ENCODE data around the gene CCDC12. TPM values are rescaled to one million over a fixed set of nuclear protein-coding genes. Genes with fewer than 3 reads are reported as not detected.

Gene CCDC12
- total and polyA plus RNA-seq, 2 donors (not counting 1 experiment from before 2014, with no cell fraction given): 84.0 to 97.3 TPM

DNA sequence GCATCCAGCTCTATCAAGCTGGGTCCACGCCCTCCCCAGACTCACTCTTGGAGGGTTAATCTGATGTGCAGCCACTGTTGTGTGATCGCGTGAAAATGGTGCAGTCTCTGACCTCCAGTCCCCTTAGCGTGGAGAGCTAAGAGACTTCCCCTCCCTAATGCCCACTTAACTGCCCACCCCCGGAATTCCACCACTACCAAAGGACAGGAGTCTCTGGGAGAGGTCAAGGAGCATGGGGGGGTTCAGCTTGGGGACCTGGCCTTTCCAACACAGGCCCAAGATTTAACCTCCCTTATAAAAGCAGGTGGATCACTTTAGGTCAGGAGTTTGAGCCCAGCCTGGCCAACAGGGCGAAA lies 48.8 kb downstream of the CCDC12 start:
- no peaks in the 10 kb centered on the region for H3K27me3 ChIP-seq (replicated peaks in 1 of 4; ENCODE audit: control extremely low read depth in 1 of 4, control insufficient read depth in 3 of 4, insufficient read depth in 4 of 4, low read length in 3 of 4)
- H3K4me1 ChIP-seq (ENCODE audit: control insufficient read depth in 2 of 2, insufficient read depth in 2 of 2, low read length in 2 of 2): peaks cover 96 to 99% of the 10 kb centered on the region in 2 donors
- no peak for TF ChIP-seq EZH2 (IDR thresholded peaks at IDR 0.05; ENCODE audit: borderline replicate concordance, insufficient read depth, low read depth, low read length, poor library complexity, severe bottlenecking)
- TF ChIP-seq, protein P1, sequence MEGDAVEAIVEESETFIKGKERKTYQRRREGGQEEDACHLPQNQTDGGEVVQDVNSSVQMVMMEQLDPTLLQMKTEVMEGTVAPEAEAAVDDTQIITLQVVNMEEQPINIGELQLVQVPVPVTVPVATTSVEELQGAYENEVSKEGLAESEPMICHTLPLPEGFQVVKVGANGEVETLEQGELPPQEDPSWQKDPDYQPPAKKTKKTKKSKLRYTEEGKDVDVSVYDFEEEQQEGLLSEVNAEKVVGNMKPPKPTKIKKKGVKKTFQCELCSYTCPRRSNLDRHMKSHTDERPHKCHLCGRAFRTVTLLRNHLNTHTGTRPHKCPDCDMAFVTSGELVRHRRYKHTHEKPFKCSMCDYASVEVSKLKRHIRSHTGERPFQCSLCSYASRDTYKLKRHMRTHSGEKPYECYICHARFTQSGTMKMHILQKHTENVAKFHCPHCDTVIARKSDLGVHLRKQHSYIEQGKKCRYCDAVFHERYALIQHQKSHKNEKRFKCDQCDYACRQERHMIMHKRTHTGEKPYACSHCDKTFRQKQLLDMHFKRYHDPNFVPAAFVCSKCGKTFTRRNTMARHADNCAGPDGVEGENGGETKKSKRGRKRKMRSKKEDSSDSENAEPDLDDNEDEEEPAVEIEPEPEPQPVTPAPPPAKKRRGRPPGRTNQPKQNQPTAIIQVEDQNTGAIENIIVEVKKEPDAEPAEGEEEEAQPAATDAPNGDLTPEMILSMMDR (IDR thresholded peaks at IDR 0.05): no peak
- ATAC-seq (ENCODE audit: low read depth) (peak; percentile 7), DNase-seq (no peak)
- H3K9ac ChIP-seq (ENCODE audit: low read length): peak overlapping the region; percentile 61
- H3K4me2 ChIP-seq (replicated peaks; ENCODE audit: low read depth, low read length, poor library complexity, severe bottlenecking): peak overlapping the region; percentile 89
- H4K20me1 ChIP-seq (ENCODE audit: control insufficient read depth, insufficient read depth, low read length, poor library complexity, severe bottlenecking): peaks cover 15% of the 10 kb centered on the region
- Mint-ChIP-seq H3K4me1 (peaks cover 93% of the 10 kb centered on the region), H3K27ac (peak overlapping the region; percentile 86), H3K9me3 (ENCODE audit: insufficient read depth) (peaks cover 3% of the 10 kb centered on the region), H3K4me3 (peak overlapping the region; percentile 79), H3K27me3 (no peaks in the 10 kb centered on the region)
- peak overlapping the region; percentile 85 to 92 for H3K27ac ChIP-seq (ENCODE audit: low read length in 2 of 2)
- H3K36me3 ChIP-seq (replicated peaks in 1 of 2; ENCODE audit: control extremely low read depth in 1 of 2, control insufficient read depth in 1 of 2, extremely low read depth in 1 of 2, insufficient read depth in 2 of 2, low read length in 1 of 2): peaks cover 4 to 35% of the 10 kb centered on the region in 2 experiments
- H3K9me3 ChIP-seq (ENCODE audit: control extremely low read depth in 1 of 3, control insufficient read depth in 2 of 3, insufficient read depth in 1 of 3, low read length in 2 of 3): peaks cover 2 to 9% (median 7%) of the 10 kb centered on the region in 3 donors
- intact Hi-C loops (cut with micrococcal nuclease): loop anchor here (1.0 to 10.0 kb wide), 6 partner anchors 19 to 397 kb away; partner anchors contain the start of genes CCDC12, KIF9, KLHL18 and NBEAL2
- H2AFZ ChIP-seq (ENCODE audit: insufficient read depth, low read depth, low read length, poor library complexity, severe bottlenecking): no peak overlapping the region
- H3K4me3 ChIP-seq (ENCODE audit: control extremely low read depth in 1 of 5, extremely low read depth in 1 of 5, insufficient read depth in 1 of 5, low read depth in 2 of 5, low read length in 4 of 5): peak overlapping the region in 4 of 5 experiments; percentile 35 to 56 (median 48)
- peaks cover 66% of the 10 kb centered on the region for H3K79me2 ChIP-seq (ENCODE audit: control insufficient read depth, insufficient read depth, low read length)
- ChIA-PET POLR2A (interaction anchor here (0.7 to 2.9 kb wide), 9 partner anchors 9 to 60 kb away, joined by 3 to 15 read pairs (median 4); partner anchors contain the start of genes CCDC12 and NBEAL2), CTCF (interaction anchor here (0.7 to 13.6 kb wide), 9 partner anchors 10 to 396 kb away, joined by 3 to 146 read pairs (median 4); partner anchors contain the start of gene NBEAL2)
- WGBS (ENCODE audit: insufficient coverage): no CpG with 5 or more reads among the region's 6 CpGs

All from B cell (primary cell).